Progenitor cell of endocrine pancreas (in vitro differentiated cells): ENCODE results near the gene NCF4. TPM values are rescaled to one million over a fixed set of nuclear protein-coding genes. Genes with fewer than 3 reads are reported as not detected.

ENCODE experiments used
- DNase-seq: peaks from one replicate; pipeline ENCODE4 v3.0.0; 2021; ENCODE audit warnings: low spot score; ENCODE audit not compliant: unreplicated experiment
- H3K27ac Mint-ChIP-seq: 2 replicates; pipeline ENCODE4 v1.8.0; 2021; ENCODE audit warnings: mild to moderate bottlenecking, moderate library complexity, mixed read lengths
- H3K27me3 Mint-ChIP-seq: 2 replicates; pipeline ENCODE4 v1.8.0; 2021; ENCODE audit warnings: mixed read lengths
- H3K36me3 Mint-ChIP-seq: 2 replicates; pipeline ENCODE4 v1.8.0; 2022; ENCODE audit warnings: mixed read lengths; ENCODE audit not compliant: insufficient read depth
- H3K4me1 Mint-ChIP-seq: 2 replicates; pipeline ENCODE4 v1.8.0; 2021; ENCODE audit warnings: low read depth, mixed read lengths
- H3K4me3 Mint-ChIP-seq: 2 replicates; pipeline ENCODE4 v1.8.0; 2021; ENCODE audit warnings: low read depth, mild to moderate bottlenecking, moderate library complexity, mixed read lengths
- H3K9me3 Mint-ChIP-seq: 2 replicates; pipeline ENCODE4 v1.8.0; 2021; ENCODE audit warnings: low read depth, mixed read lengths
- total RNA-seq: library from RNA; stranded (reverse); gene quantifications from 2 replicates; pipeline ENCODE4 v1.2.1, GENCODE V29; 2021
- TF ChIP-seq, protein P1 (sequence below): fragments of 200-600 bp; sonication (generic); IDR thresholded peaks from one replicate; pipeline ENCODE4 v1.5.0; 2021; ENCODE audit warnings: antibody characterized with exemption, mild to moderate bottlenecking; ENCODE audit not compliant: unreplicated experiment

The NCF4 gene
- total RNA-seq, 1 donor from 2014 or later, result not detected

DNA sequence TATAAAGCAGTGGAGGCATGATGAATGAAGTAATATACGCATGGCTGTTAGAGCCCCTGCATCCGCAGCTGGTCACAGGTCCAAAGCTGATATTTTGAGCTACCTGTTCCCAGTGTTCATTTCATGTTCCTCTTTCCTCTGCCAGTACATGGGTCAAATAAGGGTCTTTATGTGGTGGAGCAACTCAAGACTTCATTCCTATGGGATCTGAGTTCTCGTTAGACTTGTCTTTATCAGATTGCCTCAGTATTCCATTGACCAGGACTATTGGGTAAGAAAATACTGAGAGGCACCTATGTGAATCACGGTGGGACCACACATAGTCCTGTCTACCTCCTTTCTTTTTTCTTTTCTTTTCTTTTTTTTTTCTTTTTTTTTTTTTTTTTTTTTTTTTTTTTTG, 25.2 kb downstream of the NCF4 start:
- Mint-ChIP-seq H3K4me1 (peaks cover 6% of the 10 kb centered on the region), H3K9me3 (peaks cover 15% of the 10 kb centered on the region)

GRCh38 chr22:36887162-36887561, 26.4 kb downstream of the NCF4 start:
- Mint-ChIP-seq H3K27ac (no peak overlapping the region), H3K4me1 (peaks cover 6% of the 10 kb centered on the region), H3K9me3 (peaks cover 7% of the 10 kb centered on the region), H3K27me3 (peaks cover 5% of the 10 kb centered on the region), H3K4me3 (no peak overlapping the region), H3K36me3 (no peaks in the 10 kb centered on the region)
- DNase-seq, result no peak
- TF ChIP-seq, protein P1, sequence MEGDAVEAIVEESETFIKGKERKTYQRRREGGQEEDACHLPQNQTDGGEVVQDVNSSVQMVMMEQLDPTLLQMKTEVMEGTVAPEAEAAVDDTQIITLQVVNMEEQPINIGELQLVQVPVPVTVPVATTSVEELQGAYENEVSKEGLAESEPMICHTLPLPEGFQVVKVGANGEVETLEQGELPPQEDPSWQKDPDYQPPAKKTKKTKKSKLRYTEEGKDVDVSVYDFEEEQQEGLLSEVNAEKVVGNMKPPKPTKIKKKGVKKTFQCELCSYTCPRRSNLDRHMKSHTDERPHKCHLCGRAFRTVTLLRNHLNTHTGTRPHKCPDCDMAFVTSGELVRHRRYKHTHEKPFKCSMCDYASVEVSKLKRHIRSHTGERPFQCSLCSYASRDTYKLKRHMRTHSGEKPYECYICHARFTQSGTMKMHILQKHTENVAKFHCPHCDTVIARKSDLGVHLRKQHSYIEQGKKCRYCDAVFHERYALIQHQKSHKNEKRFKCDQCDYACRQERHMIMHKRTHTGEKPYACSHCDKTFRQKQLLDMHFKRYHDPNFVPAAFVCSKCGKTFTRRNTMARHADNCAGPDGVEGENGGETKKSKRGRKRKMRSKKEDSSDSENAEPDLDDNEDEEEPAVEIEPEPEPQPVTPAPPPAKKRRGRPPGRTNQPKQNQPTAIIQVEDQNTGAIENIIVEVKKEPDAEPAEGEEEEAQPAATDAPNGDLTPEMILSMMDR, result no peak

More for the DNA sequence above, 25.2 kb downstream of the NCF4 start:
- TF ChIP-seq, protein P1, result no peak
- no peak overlapping the region for H3K27ac Mint-ChIP-seq
- no peak overlapping the region for H3K4me3 Mint-ChIP-seq
- DNase-seq, result no peak
- H3K36me3 Mint-ChIP-seq, result no peaks in the 10 kb centered on the region
- H3K27me3 Mint-ChIP-seq, result no peaks in the 10 kb centered on the region

- DNase-seq, result no peak
- H3K27me3 Mint-ChIP-seq, result peaks cover 21% of the 10 kb centered on the region
- H3K9me3 Mint-ChIP-seq, result peaks cover 11% of the 10 kb centered on the region
- no peak overlapping the region for H3K27ac Mint-ChIP-seq
- H3K36me3 Mint-ChIP-seq, result no peaks in the 10 kb centered on the region
- H3K4me1 Mint-ChIP-seq, result no peaks in the 10 kb centered on the region
- no peak overlapping the region for H3K4me3 Mint-ChIP-seq
- TF ChIP-seq, protein P1, result no peak
These were observed 30.8 kb downstream of the NCF4 start for GRCh38 chr22:36891646-36892045.

DNA sequence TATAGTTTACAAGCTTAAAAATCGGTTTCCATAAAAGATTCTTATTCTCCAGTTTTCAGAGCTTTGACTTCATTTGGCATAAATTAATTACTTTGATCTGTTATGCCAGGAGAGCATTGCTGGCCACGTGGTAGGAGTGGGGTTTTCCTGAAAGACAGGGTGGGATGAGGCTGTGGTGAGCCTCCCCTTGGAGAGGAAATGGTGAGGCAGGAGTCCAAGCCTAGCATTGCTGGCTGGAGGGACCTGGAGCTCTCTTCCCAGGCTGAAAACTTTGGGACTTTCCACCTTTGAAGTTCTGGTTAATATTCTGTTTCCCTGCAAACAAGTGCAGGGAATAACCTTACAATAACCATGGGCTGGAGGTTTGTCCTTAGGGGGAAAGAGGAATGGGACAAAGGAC, 31.5 kb downstream of the NCF4 start:
- Mint-ChIP-seq H3K36me3 (no peaks in the 10 kb centered on the region), H3K9me3 (peaks cover 11% of the 10 kb centered on the region), H3K4me3 (no peak overlapping the region), H3K4me1 (no peaks in the 10 kb centered on the region), H3K27me3 (peaks cover 26% of the 10 kb centered on the region), H3K27ac (no peak overlapping the region)
- TF ChIP-seq, protein P1, result no peak
- no peak for DNase-seq

GRCh38 chr22:36893262-36893661, 32.5 kb downstream of the NCF4 start:
- H3K9me3 Mint-ChIP-seq, result peaks cover 11% of the 10 kb centered on the region
- H3K4me3 Mint-ChIP-seq, result no peak overlapping the region
- peaks cover 33% of the 10 kb centered on the region for H3K27me3 Mint-ChIP-seq
- no peaks in the 10 kb centered on the region for H3K4me1 Mint-ChIP-seq
- TF ChIP-seq, protein P1, result no peak
- DNase-seq, result no peak
- H3K27ac Mint-ChIP-seq, result no peak overlapping the region
- H3K36me3 Mint-ChIP-seq, result no peaks in the 10 kb centered on the region
